Measurements from ENCODE around the gene C3orf70.

The C3orf70 gene

GRCh38 chr3:185060655-185061054, 92.2 kb downstream of the C3orf70 start:
- Histone ChIP-seq H3K4me3 (replicated peaks; ENCODE audit: insufficient read depth, low read length) (no peak overlapping the region), H3K27ac (replicated peaks) (no peak overlapping the region), H3K27me3 (ENCODE audit: insufficient read depth, poor library complexity, severe bottlenecking) (no peaks in the 10 kb centered on the region)
- DNase-seq (ENCODE audit: low read depth in 1 of 2, low spot score in 1 of 2): no peak
- TF ChIP-seq POLR2AphosphoS5 (IDR thresholded peaks at IDR 0.05; ENCODE audit: low read depth) (no peak), CTCF (IDR thresholded peaks at IDR 0.05; ENCODE audit: insufficient read depth, low read length) (no peak), SPI1 (IDR thresholded peaks at IDR 0.05; ENCODE audit: borderline replicate concordance, low read depth) (0 out of 2 replicates have a peak, but pooled peaks have one; percentile 15), GABPA (IDR thresholded peaks at IDR 0.05; ENCODE audit: low read depth) (no peak), REST (IDR thresholded peaks at IDR 0.05; ENCODE audit: insufficient replicate concordance, low read depth) (no peak)

GRCh38 chr3:185059766-185060165, 93.1 kb downstream of the C3orf70 start:
- peak; percentile 38 to 78 for DNase-seq (ENCODE audit: low read depth in 1 of 2, low spot score in 1 of 2)
- Histone ChIP-seq H3K27me3 (ENCODE audit: insufficient read depth, poor library complexity, severe bottlenecking) (no peaks in the 10 kb centered on the region), H3K4me3 (replicated peaks; ENCODE audit: insufficient read depth, low read length) (no peak overlapping the region), H3K27ac (replicated peaks) (peak overlapping the region; percentile 24)
- no peak for TF ChIP-seq REST (IDR thresholded peaks at IDR 0.05; ENCODE audit: insufficient replicate concordance, low read depth)
- TF ChIP-seq SPI1 (IDR thresholded peaks at IDR 0.05; ENCODE audit: borderline replicate concordance, low read depth): peak; percentile 95

- TF ChIP-seq GABPA (IDR thresholded peaks at IDR 0.05; ENCODE audit: low read depth): no peak
- TF ChIP-seq CTCF (IDR thresholded peaks at IDR 0.05; ENCODE audit: insufficient read depth, low read length): no peak
- TF ChIP-seq SPI1 (IDR thresholded peaks at IDR 0.05; ENCODE audit: borderline replicate concordance, low read depth): no peak
- TF ChIP-seq POLR2AphosphoS5 (IDR thresholded peaks at IDR 0.05; ENCODE audit: low read depth): no peak
- TF ChIP-seq REST (IDR thresholded peaks at IDR 0.05; ENCODE audit: insufficient replicate concordance, low read depth): no peak
- Histone ChIP-seq H3K4me3 (replicated peaks; ENCODE audit: insufficient read depth, low read length) (no peak overlapping the region), H3K27ac (replicated peaks) (no peak overlapping the region), H3K27me3 (ENCODE audit: insufficient read depth, poor library complexity, severe bottlenecking) (no peaks in the 10 kb centered on the region)
- DNase-seq (ENCODE audit: low read depth in 1 of 2, low spot score in 1 of 2): no peak
Observed at GRCh38 chr3:185058796-185059195, 94.1 kb downstream of the C3orf70 start.
